H1 (cell line): ENCODE results near the gene POU6F2. TPM values are rescaled to one million over a fixed set of nuclear protein-coding genes. Genes with fewer than 3 reads are reported as not detected.

Experiments used
- CTCF ChIA-PET: fragments of 300-600 bp; sonication (Branson Sonifier 250); formaldehyde crosslinking; loops from one replicate; lab custom pipeline; 2021; ENCODE audit not compliant: partially characterized antibody; lab: Charles Lee
- POLR2A ChIA-PET: fragments of 300-600 bp; sonication (Branson Sonifier 250); formaldehyde crosslinking; loops from one replicate; lab custom pipeline; 2021; ENCODE audit warnings: inconsistent platforms; ENCODE audit not compliant: partially characterized antibody; lab: Charles Lee
- DNase-seq, 2 experiments: peaks; one replicate each; pipeline versions ENCODE4 v3.0.0 to v3.0.0-alpha.2; 2010 to 2022; ENCODE audit warnings: low spot score in 2 of 2, low read depth in 1 of 2, mixed read lengths in 1 of 2
- FAIRE-seq: peaks from 2 replicates; lab custom pipeline; 2011; peaks lifted over from hg19 to GRCh38; lab: Jason Lieb, UNC
- H2AFZ ChIP-seq: 2 replicates; pipeline ENCODE4 v1.8.1; 2012; ENCODE audit warnings: low read length, inconsistent platforms
- H2AK5ac ChIP-seq: 2 replicates; pipeline ENCODE4 v1.6.1; 2013; ENCODE audit warnings: low read depth, low read length
- H2BK120ac ChIP-seq: replicated peaks from 2 replicates; pipeline ENCODE3; 2013; ENCODE audit warnings: low read depth, low read length, inconsistent platforms
- H2BK12ac ChIP-seq: 2 replicates; pipeline ENCODE4 v1.6.1; 2013; ENCODE audit warnings: low read depth, low read length
- H2BK15ac ChIP-seq: 2 replicates; pipeline ENCODE4 v1.6.1; 2013; ENCODE audit warnings: low read length
- H2BK20ac ChIP-seq: 2 replicates; pipeline ENCODE4 v1.6.1; 2013; ENCODE audit warnings: low read length
- H2BK5ac ChIP-seq: 2 replicates; pipeline ENCODE4 v1.6.1; 2013; ENCODE audit warnings: low read depth, low read length
- H3K14ac ChIP-seq: 2 replicates; pipeline ENCODE4 v1.6.1; 2013; ENCODE audit warnings: inconsistent platforms; ENCODE audit not compliant: insufficient read length
- H3K18ac ChIP-seq: 2 replicates; pipeline ENCODE4 v1.6.1; 2013; ENCODE audit warnings: low read length; ENCODE audit errors: extremely low read depth
- H3K23ac ChIP-seq: 2 replicates; pipeline ENCODE4 v1.6.1; 2013; ENCODE audit warnings: inconsistent platforms; ENCODE audit not compliant: insufficient read length
- H3K23me2 ChIP-seq: 2 replicates; pipeline ENCODE4 v1.6.1; 2013; ENCODE audit warnings: low read depth, low read length
- H3K27ac ChIP-seq: 2 replicates; pipeline ENCODE4 v1.6.1; 2011; ENCODE audit warnings: low read depth, low read length, inconsistent platforms
- H3K27me3 ChIP-seq, 4 experiments: replicated peaks in 1 of 4; 1 replicate in 1 of 4; 2 replicates in 3 of 4; pipeline versions ENCODE4 v1.6.1 to v1.8.1; 2011 to 2013; ENCODE audit warnings: low read length in 3 of 4, mild to moderate bottlenecking in 3 of 4, inconsistent platforms in 2 of 4, mixed read lengths in 2 of 4, moderate library complexity in 1 of 4; ENCODE audit not compliant: control insufficient read depth in 3 of 4, insufficient read depth in 3 of 4; ENCODE audit errors: extremely low read depth in 1 of 4
- H3K36me3 ChIP-seq, 4 experiments: 2 replicates each; pipeline versions ENCODE4 v1.6.1 to v1.8.1; 2011 to 2013; ENCODE audit warnings: mild to moderate bottlenecking in 4 of 4, low read length in 3 of 4, moderate library complexity in 2 of 4, control low read depth in 1 of 4, inconsistent platforms in 1 of 4; ENCODE audit not compliant: insufficient read depth in 4 of 4, control insufficient read depth in 2 of 4
- H3K4ac ChIP-seq: replicated peaks from 2 replicates; pipeline ENCODE3; 2013; ENCODE audit warnings: low read length, low read depth, mixed read lengths, inconsistent platforms; ENCODE audit not compliant: insufficient read length
- H3K4me1 ChIP-seq, 4 experiments: replicated peaks in 1 of 4; 1 replicate in 1 of 4; 2 replicates in 3 of 4; pipeline versions ENCODE4 v1.6.1 to v1.8.1; 2011 to 2013; ENCODE audit warnings: low read length in 3 of 4, inconsistent platforms in 2 of 4, mixed read lengths in 1 of 4; ENCODE audit not compliant: insufficient read depth in 4 of 4, control insufficient read depth in 3 of 4
- H3K4me2 ChIP-seq, 2 experiments: 2 replicates each; pipeline versions ENCODE4 v1.6.1 to v1.8.1; 2011 to 2013; ENCODE audit warnings: low read depth in 2 of 2, low read length in 2 of 2, control low read depth in 1 of 2, inconsistent platforms in 1 of 2, mild to moderate bottlenecking in 1 of 2; ENCODE audit not compliant: insufficient read depth in 1 of 2
- H3K4me3 ChIP-seq, 4 experiments: fragments of 200-600, 300-600 bp in 1 of 4; sonication (generic), shearing (Covaris generic), sonication (Bioruptor Twin) in 1 of 4; 2 replicates each; pipeline versions ENCODE4 v1.5.1 to v1.8.1; 2011 to 2016; ENCODE audit warnings: low read length in 4 of 4, low read depth in 3 of 4, control low read depth in 2 of 4, inconsistent platforms in 2 of 4, mild to moderate bottlenecking in 2 of 4, mixed read lengths in 1 of 4, moderate library complexity in 1 of 4; ENCODE audit not compliant: insufficient read depth in 2 of 4; ENCODE audit errors: extremely low read depth in 1 of 4
- H3K56ac ChIP-seq: replicated peaks from 2 replicates; pipeline ENCODE3; 2013; ENCODE audit warnings: low read depth, mild to moderate bottlenecking, mixed read lengths, low read length, inconsistent platforms; ENCODE audit not compliant: insufficient read length
- H3K79me1 ChIP-seq: 2 replicates; pipeline ENCODE4 v1.6.1; 2013; ENCODE audit warnings: low read depth, low read length, control low read depth
- H3K79me2 ChIP-seq, 2 experiments: 2 replicates each; pipeline versions ENCODE4 v1.6.1 to v1.8.1; 2012 to 2013; ENCODE audit warnings: low read length in 2 of 2, mild to moderate bottlenecking in 2 of 2, inconsistent platforms in 1 of 2; ENCODE audit not compliant: insufficient read depth in 2 of 2, control insufficient read depth in 1 of 2
- H3K9ac ChIP-seq, 4 experiments: replicated peaks in 1 of 4; 1 replicate in 1 of 4; 2 replicates in 3 of 4; pipeline versions ENCODE4 v1.6.1 to v1.8.1; 2011 to 2013; ENCODE audit warnings: low read depth in 3 of 4, low read length in 3 of 4, control low read depth in 2 of 4, mild to moderate bottlenecking in 2 of 4, moderate library complexity in 2 of 4, inconsistent platforms in 1 of 4; ENCODE audit errors: extremely low read depth in 1 of 4
- H3K9me3 ChIP-seq, 2 experiments: 2 replicates each; pipeline versions ENCODE4 v1.6.1 to v1.8.1; 2012 to 2013; ENCODE audit warnings: mild to moderate bottlenecking in 2 of 2, moderate library complexity in 2 of 2, control low read depth in 1 of 2, inconsistent platforms in 1 of 2, low read depth in 1 of 2, low read length in 1 of 2, mixed read lengths in 1 of 2; ENCODE audit not compliant: insufficient read depth in 2 of 2
- H4K20me1 ChIP-seq, 2 experiments: replicated peaks in 1 of 2; 2 replicates each; pipeline versions ENCODE3 to v1.8.1; 2011 to 2013; ENCODE audit warnings: inconsistent platforms in 2 of 2, low read length in 2 of 2, mild to moderate bottlenecking in 1 of 2; ENCODE audit not compliant: insufficient read depth in 2 of 2, control insufficient read depth in 1 of 2
- H4K5ac ChIP-seq: 2 replicates; pipeline ENCODE4 v1.6.1; 2013; ENCODE audit warnings: low read length, low read depth, mixed read lengths, inconsistent platforms; ENCODE audit not compliant: insufficient read length
- H4K8ac ChIP-seq: 2 replicates; pipeline ENCODE4 v1.8.0; 2013; ENCODE audit warnings: mild to moderate bottlenecking, moderate library complexity, low read length, inconsistent platforms; ENCODE audit not compliant: insufficient read depth; ENCODE audit errors: extremely low read depth
- H4K91ac ChIP-seq: replicated peaks from 2 replicates; pipeline ENCODE3; 2013; ENCODE audit warnings: low read length, mixed read lengths, inconsistent platforms; ENCODE audit not compliant: insufficient read length
- CHD1 ChIP-seq: IDR thresholded peaks from 2 replicates; pipeline ENCODE4 v1.6.1; 2012; ENCODE audit warnings: low read depth, low read length, improper control_type of control experiment
- GABPA ChIP-seq: IDR thresholded peaks from 2 replicates; pipeline ENCODE4 v1.6.1; 2011; ENCODE audit warnings: mild to moderate bottlenecking, low read length, moderate library complexity, borderline replicate concordance; ENCODE audit not compliant: insufficient read depth
- GTF2F1 ChIP-seq: IDR thresholded peaks from 2 replicates; pipeline ENCODE4 v1.6.1; 2012; ENCODE audit warnings: low read depth, low read length, improper control_type of control experiment, borderline replicate concordance
- MAFK ChIP-seq: IDR thresholded peaks from 2 replicates; pipeline ENCODE4 v1.6.1; 2012; ENCODE audit warnings: low read depth, mild to moderate bottlenecking, improper control_type of control experiment, low read length
- WGBS, 2 experiments: shearing (Covaris generic) in 1 of 2; methylation state at CpG; one replicate each; pipeline versions ENCODE4 v1.1.6 to v1.1.7; 2013 to 2015; ENCODE audit warnings: low lambda C conversion rate in 2 of 2, mixed read lengths in 2 of 2, inconsistent platforms in 1 of 2, low coverage in 1 of 2, missing lambda C conversion rate in 1 of 2; ENCODE audit not compliant: insufficient replicate concordance in 2 of 2, insufficient coverage in 1 of 2, insufficient read length in 1 of 2; ENCODE audit errors: extremely low coverage in 1 of 2, missing lambda C conversion rate in 1 of 2; 5-methylcytosine and 5-hydroxymethylcytosine counted together
- polyA plus RNA-seq, 7 experiments: library from polyadenylated mRNA; depleted of rRNA in 3 of 7; stranded (reverse) in 5 of 7; unstranded in 2 of 7; fragments of >200 nt in 5 of 7; fragments of 200-250 nt in 2 of 7; gene quantifications; 1 replicate in 5 of 7; 2 replicates in 1 of 7; 4 replicates in 1 of 7; pipeline versions ENCODE4 v1.2.1 to v1.2.3, GENCODE V29; 2011 to 2013; ENCODE audit warnings: missing spikeins in 2 of 7, mixed read lengths in 2 of 7
- total RNA-seq: library from RNA; stranded (reverse); fragmentation: NEBNext Ultra II Directional; extraction: Animal tissue kit (Norgen Biotek cat#: 25700); gene quantifications from 2 replicates; pipeline ENCODE4 v1.2.1, GENCODE V29; 2021

The POU6F2 gene
- total and polyA plus RNA-seq, 2 of the 8 experiments (the other 6 are each of a cell fraction or from before 2014, with no cell fraction given), result 1.1 to 2.0 TPM

- Histone ChIP-seq H4K91ac (no peak overlapping the region), H2BK20ac (no peak overlapping the region), H3K79me2 (no peaks in the 10 kb centered on the region), H2BK15ac (no peak overlapping the region), H3K23me2 (no peaks in the 10 kb centered on the region), H3K14ac (no peak overlapping the region), H3K9me3 (no peaks in the 10 kb centered on the region), H3K18ac (no peak overlapping the region), H4K5ac (no peak overlapping the region), H3K4me2 (no peak overlapping the region), H2BK12ac (no peak overlapping the region), H3K27me3 (no peaks in the 10 kb centered on the region), H2AFZ (no peak overlapping the region), H3K79me1 (no peaks in the 10 kb centered on the region), H2BK120ac (no peak overlapping the region), H3K36me3 (no peaks in the 10 kb centered on the region), H2AK5ac (no peak overlapping the region), H3K4me3 (no peak overlapping the region), H3K23ac (no peak overlapping the region), H3K56ac (no peak overlapping the region), H3K4me1 (peaks cover 0 to 10% (median 5%) of the 10 kb centered on the region in 4 experiments; a peak in 5 of 7 replicates), H3K9ac (no peak overlapping the region), H4K20me1 (no peaks in the 10 kb centered on the region), H3K4ac (no peak overlapping the region), H3K27ac (no peak overlapping the region), H4K8ac (no peak overlapping the region), H2BK5ac (no peak overlapping the region)
- TF ChIP-seq MAFK (peak; percentile 94), GABPA (no peak), CHD1 (no peak), GTF2F1 (no peak)
- CTCF ChIA-PET, result no interaction called here
- 85% methylated on average over 1 of the region's 1 CpG; no CpG with 5 or more reads in 1 of the 2 experiments for WGBS, 2 experiments
- POLR2A ChIA-PET, result no interaction called here
- FAIRE-seq, result no peak
- DNase-seq, result no peak
Observed at GRCh38 chr7:39404907-39405306, 427.2 kb downstream of the POU6F2 start.
